HL-60 (cell line): ENCODE results near the gene MPRIP.

ENCODE experiments used
- DNase-seq, 2 experiments: peaks; one replicate each; pipeline ENCODE4 v3.0.0-alpha.2; 2010 to 2020; ENCODE audit warnings: low read depth in 1 of 2, low spot score in 1 of 2
- H3K27ac ChIP-seq: fragments of 250-450 bp; sonication (Bioruptor Pico); replicated peaks from 2 replicates; pipeline ENCODE4 v1.5.1; 2020; ENCODE audit warnings: mild to moderate bottlenecking, moderate library complexity
- H3K27me3 ChIP-seq: fragments of 250-450 bp; sonication (Bioruptor Pico); 2 replicates; pipeline ENCODE4 v1.5.1; 2021; ENCODE audit warnings: mild to moderate bottlenecking, moderate library complexity; ENCODE audit not compliant: insufficient read depth, poor library complexity, severe bottlenecking
- H3K4me3 ChIP-seq: replicated peaks from 2 replicates; pipeline ENCODE4 v1.5.1; 2011; ENCODE audit warnings: mild to moderate bottlenecking, control low read depth, low read length; ENCODE audit not compliant: insufficient read depth
- GABPA ChIP-seq: IDR thresholded peaks from 2 replicates; pipeline ENCODE4 v1.6.1; 2012; ENCODE audit warnings: low read depth
- POLR2AphosphoS5 ChIP-seq: IDR thresholded peaks from 2 replicates; pipeline ENCODE4 v1.6.1; 2012; ENCODE audit warnings: low read depth
- SPI1 ChIP-seq: IDR thresholded peaks from 2 replicates; pipeline ENCODE4 v1.6.1; 2012; ENCODE audit warnings: low read depth, mild to moderate bottlenecking, borderline replicate concordance
- TF ChIP-seq, protein P1 (sequence below): IDR thresholded peaks from one replicate; pipeline ENCODE4 v1.5.1; 2011; ENCODE audit warnings: low read length, control low read depth, inconsistent platforms; ENCODE audit not compliant: insufficient read depth
- TF ChIP-seq, protein P2 (sequence below): IDR thresholded peaks from 2 replicates; pipeline ENCODE4 v1.6.1; 2012; ENCODE audit warnings: low read depth; ENCODE audit not compliant: insufficient replicate concordance

The MPRIP gene

DNA sequence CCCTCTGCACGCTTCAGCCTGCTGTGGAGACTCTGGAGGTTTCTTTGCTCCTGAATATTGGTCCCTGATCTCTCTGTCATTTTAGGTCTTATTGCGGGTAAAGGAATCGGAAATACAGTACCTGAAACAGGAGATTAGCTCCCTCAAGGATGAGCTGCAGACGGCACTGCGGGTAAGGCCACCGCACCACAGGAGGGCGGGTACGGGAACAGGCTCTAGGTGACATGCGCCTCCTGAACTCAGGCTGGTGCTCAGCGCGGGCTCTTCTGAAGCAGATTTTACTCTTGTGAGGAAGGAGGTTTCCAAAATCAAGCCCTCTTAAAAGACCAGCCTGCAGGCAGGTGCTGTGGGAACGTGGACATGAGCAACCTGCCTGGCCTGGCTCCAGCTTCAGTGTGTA is 134.1 kb downstream of the MPRIP start:
- H3K4me3 ChIP-seq: no peak overlapping the region
- TF ChIP-seq SPI1 (no peak), GABPA (no peak), POLR2AphosphoS5 (no peak)
- TF ChIP-seq, protein P1, sequence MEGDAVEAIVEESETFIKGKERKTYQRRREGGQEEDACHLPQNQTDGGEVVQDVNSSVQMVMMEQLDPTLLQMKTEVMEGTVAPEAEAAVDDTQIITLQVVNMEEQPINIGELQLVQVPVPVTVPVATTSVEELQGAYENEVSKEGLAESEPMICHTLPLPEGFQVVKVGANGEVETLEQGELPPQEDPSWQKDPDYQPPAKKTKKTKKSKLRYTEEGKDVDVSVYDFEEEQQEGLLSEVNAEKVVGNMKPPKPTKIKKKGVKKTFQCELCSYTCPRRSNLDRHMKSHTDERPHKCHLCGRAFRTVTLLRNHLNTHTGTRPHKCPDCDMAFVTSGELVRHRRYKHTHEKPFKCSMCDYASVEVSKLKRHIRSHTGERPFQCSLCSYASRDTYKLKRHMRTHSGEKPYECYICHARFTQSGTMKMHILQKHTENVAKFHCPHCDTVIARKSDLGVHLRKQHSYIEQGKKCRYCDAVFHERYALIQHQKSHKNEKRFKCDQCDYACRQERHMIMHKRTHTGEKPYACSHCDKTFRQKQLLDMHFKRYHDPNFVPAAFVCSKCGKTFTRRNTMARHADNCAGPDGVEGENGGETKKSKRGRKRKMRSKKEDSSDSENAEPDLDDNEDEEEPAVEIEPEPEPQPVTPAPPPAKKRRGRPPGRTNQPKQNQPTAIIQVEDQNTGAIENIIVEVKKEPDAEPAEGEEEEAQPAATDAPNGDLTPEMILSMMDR: no peak
- TF ChIP-seq, protein P2, sequence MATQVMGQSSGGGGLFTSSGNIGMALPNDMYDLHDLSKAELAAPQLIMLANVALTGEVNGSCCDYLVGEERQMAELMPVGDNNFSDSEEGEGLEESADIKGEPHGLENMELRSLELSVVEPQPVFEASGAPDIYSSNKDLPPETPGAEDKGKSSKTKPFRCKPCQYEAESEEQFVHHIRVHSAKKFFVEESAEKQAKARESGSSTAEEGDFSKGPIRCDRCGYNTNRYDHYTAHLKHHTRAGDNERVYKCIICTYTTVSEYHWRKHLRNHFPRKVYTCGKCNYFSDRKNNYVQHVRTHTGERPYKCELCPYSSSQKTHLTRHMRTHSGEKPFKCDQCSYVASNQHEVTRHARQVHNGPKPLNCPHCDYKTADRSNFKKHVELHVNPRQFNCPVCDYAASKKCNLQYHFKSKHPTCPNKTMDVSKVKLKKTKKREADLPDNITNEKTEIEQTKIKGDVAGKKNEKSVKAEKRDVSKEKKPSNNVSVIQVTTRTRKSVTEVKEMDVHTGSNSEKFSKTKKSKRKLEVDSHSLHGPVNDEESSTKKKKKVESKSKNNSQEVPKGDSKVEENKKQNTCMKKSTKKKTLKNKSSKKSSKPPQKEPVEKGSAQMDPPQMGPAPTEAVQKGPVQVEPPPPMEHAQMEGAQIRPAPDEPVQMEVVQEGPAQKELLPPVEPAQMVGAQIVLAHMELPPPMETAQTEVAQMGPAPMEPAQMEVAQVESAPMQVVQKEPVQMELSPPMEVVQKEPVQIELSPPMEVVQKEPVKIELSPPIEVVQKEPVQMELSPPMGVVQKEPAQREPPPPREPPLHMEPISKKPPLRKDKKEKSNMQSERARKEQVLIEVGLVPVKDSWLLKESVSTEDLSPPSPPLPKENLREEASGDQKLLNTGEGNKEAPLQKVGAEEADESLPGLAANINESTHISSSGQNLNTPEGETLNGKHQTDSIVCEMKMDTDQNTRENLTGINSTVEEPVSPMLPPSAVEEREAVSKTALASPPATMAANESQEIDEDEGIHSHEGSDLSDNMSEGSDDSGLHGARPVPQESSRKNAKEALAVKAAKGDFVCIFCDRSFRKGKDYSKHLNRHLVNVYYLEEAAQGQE: no peak

DNA sequence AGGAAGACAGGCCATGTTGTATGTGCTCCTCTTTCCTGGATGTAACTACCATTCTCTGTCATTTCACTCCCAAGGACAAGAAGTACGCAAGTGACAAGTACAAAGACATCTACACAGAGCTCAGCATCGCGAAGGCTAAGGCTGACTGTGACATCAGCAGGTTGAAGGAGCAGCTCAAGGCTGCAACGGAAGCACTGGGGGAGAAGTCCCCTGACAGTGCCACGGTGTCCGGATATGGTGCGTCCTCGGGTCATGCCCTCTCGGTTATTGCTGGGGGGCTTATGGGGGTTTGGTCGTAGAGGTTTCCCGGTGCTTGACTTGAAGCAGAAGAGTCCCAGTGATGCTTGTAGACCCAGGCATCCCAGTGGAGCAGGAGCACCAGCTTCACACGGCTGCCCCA is 134.9 kb downstream of the MPRIP start:
- H3K27ac ChIP-seq: no peak overlapping the region
- no peak overlapping the region for H3K4me3 ChIP-seq
- DNase-seq: no peak
- TF ChIP-seq, protein P1: no peak
- TF ChIP-seq SPI1 (no peak), GABPA (no peak), POLR2AphosphoS5 (no peak)
- H3K27me3 ChIP-seq: no peaks in the 10 kb centered on the region

More for the DNA sequence above, 134.1 kb downstream of the MPRIP start:
- H3K27me3 ChIP-seq: no peaks in the 10 kb centered on the region
- no peak for DNase-seq
- no peak overlapping the region for H3K27ac ChIP-seq

DNA sequence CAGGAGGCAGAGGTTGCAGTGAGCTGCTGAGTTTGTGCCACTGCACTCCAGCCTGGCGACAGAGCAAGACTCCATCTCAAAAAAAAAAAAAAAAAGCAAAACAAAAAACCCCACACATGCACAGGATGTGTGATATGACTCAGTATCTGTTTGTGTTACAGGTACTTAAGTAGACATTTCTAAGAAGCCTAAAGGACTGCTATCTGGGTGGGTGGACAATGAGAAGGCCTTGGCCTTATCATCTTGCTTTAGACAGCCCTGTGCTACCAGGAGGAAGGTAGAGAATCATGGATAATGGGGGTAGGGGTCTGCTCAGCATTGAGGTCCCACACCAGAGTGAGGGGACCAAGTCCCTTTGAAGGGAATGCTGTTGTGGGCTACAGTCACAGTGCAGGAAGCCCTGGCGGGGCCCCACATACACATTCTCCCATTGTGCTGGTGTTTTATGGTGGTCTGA is 137.1 kb downstream of the MPRIP start:
- H3K4me3 ChIP-seq: no peak overlapping the region
- TF ChIP-seq POLR2AphosphoS5 (no peak), GABPA (no peak)
- TF ChIP-seq, protein P2: no peak

DNA sequence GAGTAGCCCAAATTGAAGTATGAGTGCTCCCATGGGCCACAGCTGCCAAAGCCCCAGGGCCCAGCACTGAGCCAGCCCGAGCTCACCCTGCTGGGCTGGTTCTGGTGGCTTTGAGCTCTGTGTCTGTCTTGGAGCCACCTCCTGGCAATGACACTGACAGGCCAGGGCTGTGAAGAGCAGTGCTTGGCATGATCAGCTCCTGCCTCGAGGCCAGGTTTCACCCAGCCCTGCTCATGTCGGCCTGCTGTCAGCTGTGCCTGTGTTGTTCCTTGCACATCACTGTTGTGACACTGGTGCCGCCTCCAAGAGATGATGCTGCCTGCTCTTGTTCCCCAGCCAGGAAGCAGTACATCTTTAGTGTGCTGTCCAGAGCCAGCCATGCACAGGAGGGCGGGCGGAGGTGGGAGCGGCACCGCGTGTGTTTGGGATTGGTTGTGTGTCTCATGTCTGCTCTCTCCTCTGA is 137.9 kb downstream of the MPRIP start:
- TF ChIP-seq, protein P1: no peak
- TF ChIP-seq POLR2AphosphoS5: no peak
- no peak for TF ChIP-seq GABPA
- TF ChIP-seq SPI1: no peak
- TF ChIP-seq, protein P2: no peak
- DNase-seq: no peak
- no peaks in the 10 kb centered on the region for H3K27me3 ChIP-seq
- H3K4me3 ChIP-seq: no peak overlapping the region
- H3K27ac ChIP-seq: no peak overlapping the region

More for the DNA sequence above, 137.1 kb downstream of the MPRIP start:
- Histone ChIP-seq H3K27ac (no peak overlapping the region), H3K27me3 (no peaks in the 10 kb centered on the region)
- DNase-seq: no peak
